ENCODE data around the gene RCBTB1. TPM values are rescaled to one million over a fixed set of nuclear protein-coding genes. Genes with fewer than 3 reads are reported as not detected.
"Not testable (repeated sequence)": the region's sequence is repeated elsewhere in the genome, so short reads cannot be mapped to it uniquely, and the experiment has no call there.

RCBTB1 gene
- 10 to 100 TPM; 28.6 to 45.2 (median 42.4) TPM for polyA plus RNA-seq (ENCODE audit: insufficient read length in 4 of 4)

- DNase-seq (ENCODE audit: low read depth in 4 of 4, low spot score in 3 of 4), result peak in 3 of 4 donors; percentile 43 to 59 (median 47)
Measured at GRCh38 chr13:49585220-49586157, at the start of gene RCBTB1. Gene RCBTB1, minus strand, starts transcription at chr13:49585558. Its CDS starts 18,279 bp downstream, at chr13:49567279.

DNA sequence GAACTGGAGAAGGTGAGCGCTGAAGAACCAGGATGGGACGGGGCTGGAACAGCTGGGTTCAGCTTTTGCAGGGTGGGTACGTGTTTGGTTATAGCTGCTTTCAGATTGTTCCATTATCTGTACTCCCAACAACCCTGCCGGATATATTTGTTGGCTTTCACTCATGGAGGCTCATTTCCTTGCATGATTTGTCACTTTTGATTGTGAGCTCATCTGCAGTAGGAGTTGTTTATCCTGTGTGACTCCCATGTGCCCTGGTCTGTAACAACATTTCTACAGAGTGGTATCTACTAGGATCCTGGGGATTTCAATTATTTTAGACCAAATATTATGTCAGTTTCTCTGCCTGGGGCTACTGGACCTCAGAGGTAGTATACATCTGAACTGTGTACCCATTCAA lies 48.4 kb upstream of the RCBTB1 start:
- no peak for DNase-seq (ENCODE audit: low read depth in 4 of 4, low spot score in 3 of 4)

DNA sequence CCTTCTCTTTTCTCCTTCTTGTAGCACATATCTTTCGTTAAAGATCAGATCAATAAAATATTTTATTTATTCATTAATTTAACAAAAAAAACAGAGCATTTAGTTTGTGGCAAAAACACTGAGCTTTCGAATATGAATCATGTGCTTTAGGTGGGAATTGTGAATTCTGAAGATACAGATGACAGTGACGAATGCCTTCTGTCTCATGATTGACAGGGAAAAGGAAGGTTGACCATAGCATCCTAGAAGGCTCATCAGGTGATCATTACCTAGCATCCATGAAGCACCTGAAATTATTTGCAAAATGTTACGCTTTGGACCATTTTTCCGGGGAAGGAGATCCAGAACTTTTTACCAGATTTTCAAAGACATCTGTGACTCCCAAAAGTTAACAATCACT lies 46.8 kb upstream of the RCBTB1 start:
- no peak for DNase-seq (ENCODE audit: low read depth in 4 of 4, low spot score in 3 of 4)

DNA sequence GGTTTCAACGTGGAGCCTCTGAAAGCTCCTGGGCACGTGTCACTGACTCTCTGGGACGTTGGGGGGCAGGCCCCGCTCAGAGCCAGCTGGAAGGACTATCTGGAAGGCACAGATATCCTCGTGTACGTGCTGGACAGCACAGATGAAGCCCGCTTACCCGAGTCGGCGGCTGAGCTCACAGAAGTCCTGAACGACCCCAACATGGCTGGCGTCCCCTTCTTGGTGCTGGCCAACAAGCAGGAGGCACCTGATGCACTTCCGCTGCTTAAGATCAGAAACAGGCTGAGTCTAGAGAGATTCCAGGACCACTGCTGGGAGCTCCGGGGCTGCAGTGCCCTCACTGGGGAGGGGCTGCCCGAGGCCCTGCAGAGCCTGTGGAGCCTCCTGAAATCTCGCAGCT lies 45.2 kb upstream of the RCBTB1 start:
- DNase-seq (ENCODE audit: low read depth in 4 of 4, low spot score in 3 of 4), result no peak

DNA sequence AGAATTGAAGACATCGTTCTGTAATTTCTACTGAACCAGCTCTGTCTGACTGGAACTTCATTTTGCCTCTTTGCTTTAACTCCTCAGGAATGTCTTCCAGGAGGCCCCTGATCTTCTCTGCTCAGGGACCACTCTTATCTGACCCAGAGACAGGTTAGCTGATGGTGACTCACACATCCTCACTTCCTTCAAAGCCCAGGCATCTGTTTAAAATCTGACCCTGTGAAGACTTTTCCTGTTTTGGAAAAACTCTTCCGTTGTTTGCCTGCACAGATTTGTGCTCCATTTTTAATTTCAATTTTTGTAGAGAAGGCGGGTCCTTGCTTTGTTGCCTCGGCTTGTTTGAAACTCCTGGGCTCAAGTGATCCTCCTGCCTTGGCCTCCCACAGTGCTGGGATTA lies 44.6 kb upstream of the RCBTB1 start:
- no peak for DNase-seq (ENCODE audit: low read depth in 4 of 4, low spot score in 3 of 4)

- DNase-seq (ENCODE audit: low read depth in 4 of 4, low spot score in 3 of 4), result no peak
Measured at GRCh38 chr13:49629196-49629938, 44.0 kb upstream of the RCBTB1 start.

GRCh38 chr13:49627831-49628652 lies 42.7 kb upstream of the RCBTB1 start, which contains the start of gene ARL11:
Gene ARL11, plus strand, starts transcription at chr13:49628507. Its CDS starts 1,941 bp downstream, at chr13:49630448.
- DNase-seq (ENCODE audit: low read depth in 4 of 4, low spot score in 3 of 4), result no peak

DNA sequence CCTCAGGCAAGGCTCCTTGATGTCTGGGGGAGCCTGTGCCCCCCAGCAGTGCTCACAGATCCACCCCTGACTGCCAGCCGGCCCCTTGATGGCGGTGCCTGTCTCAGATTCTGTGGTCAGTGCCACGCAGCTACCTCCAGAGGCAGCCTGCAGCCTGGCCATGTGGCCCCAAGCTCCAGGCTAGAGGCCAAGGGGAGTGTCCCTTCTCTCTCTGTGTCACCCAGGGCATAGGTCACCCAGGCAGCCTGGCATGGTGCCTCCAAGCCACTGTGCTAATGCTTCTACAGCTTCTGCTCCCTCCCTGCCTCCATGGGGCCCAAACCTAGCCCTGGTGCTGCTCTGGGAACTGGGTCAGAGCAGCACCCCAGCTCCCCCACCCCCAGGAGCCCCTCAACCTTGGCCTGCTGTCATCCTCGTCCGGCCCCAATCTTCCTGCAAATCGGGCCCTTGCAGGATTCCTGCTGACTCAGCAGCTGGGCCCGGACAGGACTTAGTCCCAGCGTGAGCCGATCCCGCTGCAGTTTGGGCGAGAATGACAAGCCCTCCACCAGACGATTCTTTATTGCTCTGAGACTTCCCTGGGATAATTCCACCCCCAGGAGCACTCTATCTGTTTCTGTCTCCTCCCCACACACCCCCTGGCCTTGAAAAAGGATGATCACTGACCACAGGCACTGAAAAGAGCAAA lies 40.2 kb upstream of the RCBTB1 start:
- no peak for DNase-seq (ENCODE audit: low read depth in 4 of 4, low spot score in 3 of 4)

- no peak for DNase-seq (ENCODE audit: low read depth in 4 of 4, low spot score in 3 of 4)
Measured at GRCh38 chr13:49624229-49624628, 38.9 kb upstream of the RCBTB1 start.

DNA sequence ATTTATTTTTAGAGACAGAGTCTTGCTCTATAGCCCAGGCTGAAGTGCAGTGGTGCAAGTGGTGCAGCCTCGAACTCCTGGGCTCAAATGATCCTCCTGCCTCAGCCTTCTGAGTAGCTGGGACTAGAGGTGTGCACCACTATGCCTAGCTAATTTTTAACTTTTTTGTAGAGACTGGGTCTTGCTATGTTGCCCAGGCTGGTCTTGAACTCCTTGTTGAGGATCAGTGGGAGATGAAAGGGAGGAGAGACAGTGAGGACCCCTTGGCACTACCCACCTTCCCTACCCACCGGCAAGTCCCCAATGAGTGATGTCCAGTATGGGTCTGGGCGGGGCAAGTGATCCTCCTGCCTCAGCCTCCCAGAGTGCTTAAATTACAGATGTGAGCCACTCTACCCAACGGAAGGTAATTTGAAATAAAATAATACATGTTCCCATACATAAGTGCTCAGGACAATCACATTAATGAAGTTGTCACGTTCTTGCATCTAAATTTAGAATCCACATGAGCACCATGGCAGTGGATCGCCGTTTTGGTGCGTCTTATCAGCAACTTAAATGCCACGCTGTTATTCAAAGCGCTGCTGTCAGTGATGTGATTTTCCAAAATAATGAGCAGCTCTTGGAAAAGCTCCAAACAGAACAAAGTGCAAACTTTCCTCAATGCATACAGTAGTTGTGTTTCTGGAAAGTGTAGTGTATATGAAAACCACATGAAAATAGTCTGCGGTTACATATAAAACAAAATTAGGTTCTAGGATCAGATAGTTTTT lies 37.0 kb upstream of the RCBTB1 start:
- no peak for DNase-seq (ENCODE audit: low read depth in 4 of 4, low spot score in 3 of 4)

DNA sequence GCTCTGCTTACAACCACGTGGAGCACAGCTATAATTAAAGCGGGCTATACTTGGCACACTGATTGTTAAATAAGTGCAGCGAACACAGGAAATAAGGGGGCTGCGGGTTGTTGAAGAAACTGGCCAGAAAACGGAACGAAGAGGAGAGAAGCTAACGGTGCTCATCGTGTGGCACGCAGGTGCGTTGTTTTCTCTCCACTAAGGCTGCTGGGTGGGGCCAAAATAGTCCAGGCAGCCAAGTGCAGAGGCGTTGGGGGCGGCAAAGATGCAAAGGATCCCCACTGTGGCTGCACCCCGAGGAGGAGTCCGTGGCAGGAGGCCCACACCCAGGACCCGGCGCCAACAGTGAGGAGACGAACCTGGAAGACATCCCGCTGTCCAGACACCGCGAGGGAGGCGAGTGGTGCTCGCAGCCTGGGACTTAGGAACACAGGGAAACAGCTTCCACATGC lies 34.8 kb upstream of the RCBTB1 start:
- DNase-seq (ENCODE audit: low read depth in 4 of 4, low spot score in 3 of 4), result no peak

GRCh38 chr13:49616676-49617065 lies 31.3 kb upstream of the RCBTB1 start:
- no peak for DNase-seq (ENCODE audit: low read depth in 4 of 4, low spot score in 3 of 4)

DNA sequence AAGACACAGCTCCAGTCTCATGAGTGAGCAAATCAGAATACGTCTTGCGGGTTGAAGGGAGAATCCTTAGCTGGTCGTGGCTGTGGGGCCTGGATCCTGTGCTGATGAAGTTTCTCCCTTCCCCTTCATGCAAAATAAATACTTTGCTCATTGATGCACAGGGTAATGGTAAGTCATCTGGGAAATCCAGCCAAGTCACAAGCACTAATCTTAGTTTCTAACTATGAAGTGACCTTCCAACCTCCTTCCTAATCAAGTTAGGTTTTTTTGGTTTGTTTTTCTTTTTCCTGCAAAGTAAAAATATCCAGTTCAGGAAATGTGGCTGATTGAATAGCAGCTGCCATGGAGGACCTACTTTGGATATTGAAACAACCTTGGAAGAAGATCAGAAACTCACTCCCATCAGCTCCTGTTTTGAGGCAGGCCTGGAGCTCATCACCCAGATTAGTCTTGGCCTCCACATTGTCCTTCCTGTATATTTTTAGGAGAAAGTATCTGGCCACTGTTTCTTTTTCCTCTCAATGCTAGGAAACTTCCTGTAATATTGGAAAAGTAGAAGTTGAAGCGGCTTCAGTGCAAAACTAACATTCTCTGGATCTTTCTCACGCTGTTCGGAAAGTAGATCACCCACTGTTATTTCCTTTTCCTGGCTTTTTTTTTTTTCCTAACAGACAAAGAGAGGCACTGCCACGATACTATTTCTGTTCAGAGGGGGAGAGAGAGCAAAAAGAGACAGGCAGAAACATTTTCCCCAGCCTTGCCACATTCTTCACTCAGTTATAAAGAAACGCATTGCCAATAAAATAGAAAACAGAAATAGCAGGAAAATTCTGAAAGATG lies 30.7 kb upstream of the RCBTB1 start:
- DNase-seq (ENCODE audit: low read depth in 4 of 4, low spot score in 3 of 4), result no peak

GRCh38 chr13:49612042-49612441 lies 26.7 kb upstream of the RCBTB1 start:
- not testable (repeated sequence) for DNase-seq (ENCODE audit: low read depth in 4 of 4, low spot score in 3 of 4)

DNA sequence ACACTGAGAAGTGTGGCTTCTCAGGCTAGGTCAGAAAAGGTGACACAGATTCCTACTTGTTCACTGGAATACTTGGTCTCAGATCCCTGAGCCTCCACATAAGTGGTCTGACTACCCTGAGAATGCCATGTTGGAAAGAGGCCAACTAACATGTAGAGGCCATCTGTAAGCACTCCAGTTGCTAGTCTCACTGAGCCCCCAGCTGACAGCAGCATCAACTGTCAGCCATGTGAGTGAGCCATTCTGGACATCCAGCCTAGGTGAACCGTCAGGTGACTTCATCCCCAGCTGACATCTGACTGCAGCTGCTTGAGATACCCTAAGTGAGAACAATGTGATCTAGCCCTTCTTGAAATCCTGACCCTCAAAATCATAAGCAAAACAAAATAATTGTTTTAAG lies 24.8 kb upstream of the RCBTB1 start:
- DNase-seq (ENCODE audit: low read depth in 4 of 4, low spot score in 3 of 4), result no peak

DNA sequence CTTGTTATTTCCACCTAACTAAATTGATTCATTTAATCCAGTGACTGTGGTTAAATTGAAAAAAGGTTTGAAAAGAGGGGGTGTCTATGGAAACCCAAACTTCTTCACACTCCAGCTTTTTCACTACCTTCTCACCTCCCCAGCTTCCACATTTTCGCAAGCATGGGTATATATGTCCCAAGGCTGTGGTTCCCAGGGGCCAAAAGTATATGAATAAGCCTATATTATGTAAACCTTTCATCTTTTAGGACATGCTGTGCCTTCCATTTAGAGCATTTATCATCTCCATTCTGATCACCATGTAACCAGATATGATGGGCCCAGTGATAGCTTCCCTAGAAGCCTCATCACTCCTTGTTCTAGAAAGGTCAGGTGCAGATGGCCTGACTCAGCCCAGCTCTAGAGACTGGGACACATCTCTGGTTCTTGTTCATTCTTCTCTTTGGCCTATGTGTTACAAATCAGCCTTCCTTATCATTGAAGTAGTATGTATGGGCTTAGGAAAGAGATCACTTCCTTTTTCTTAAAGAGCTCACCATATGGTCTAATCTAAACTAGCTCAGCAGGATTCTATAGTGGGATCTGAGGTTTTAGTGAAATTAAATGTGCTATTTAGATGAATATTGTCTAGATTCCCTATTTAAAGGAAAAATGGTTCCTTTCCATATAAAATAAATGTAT lies 23.4 kb upstream of the RCBTB1 start:
- DNase-seq (ENCODE audit: low read depth in 4 of 4, low spot score in 3 of 4), result no peak

GRCh38 chr13:49607761-49608160 lies 22.4 kb upstream of the RCBTB1 start:
- DNase-seq (ENCODE audit: low read depth in 4 of 4, low spot score in 3 of 4), result no peak
